ENCODE data around the gene SPSB1.

GRCh38 chr1:9248341-9249262 is 44.1 kb upstream of the SPSB1 start:
- TF ChIP-seq NFE2L1 (CRISPR knock-in tag; IDR thresholded peaks at IDR 0.05) (no peak), CTCF (IDR thresholded peaks at IDR 0.05) (no peak)
